Measurements from ENCODE around the gene PRODH2. TPM values are rescaled to one million over a fixed set of nuclear protein-coding genes. Genes with fewer than 3 reads are reported as not detected.

The PRODH2 gene
- total and polyA plus RNA-seq, 2 of the 13 experiments (the other 11 are each of a cell fraction or from before 2014, with no cell fraction given) = 86.7 to 118 TPM

DNA sequence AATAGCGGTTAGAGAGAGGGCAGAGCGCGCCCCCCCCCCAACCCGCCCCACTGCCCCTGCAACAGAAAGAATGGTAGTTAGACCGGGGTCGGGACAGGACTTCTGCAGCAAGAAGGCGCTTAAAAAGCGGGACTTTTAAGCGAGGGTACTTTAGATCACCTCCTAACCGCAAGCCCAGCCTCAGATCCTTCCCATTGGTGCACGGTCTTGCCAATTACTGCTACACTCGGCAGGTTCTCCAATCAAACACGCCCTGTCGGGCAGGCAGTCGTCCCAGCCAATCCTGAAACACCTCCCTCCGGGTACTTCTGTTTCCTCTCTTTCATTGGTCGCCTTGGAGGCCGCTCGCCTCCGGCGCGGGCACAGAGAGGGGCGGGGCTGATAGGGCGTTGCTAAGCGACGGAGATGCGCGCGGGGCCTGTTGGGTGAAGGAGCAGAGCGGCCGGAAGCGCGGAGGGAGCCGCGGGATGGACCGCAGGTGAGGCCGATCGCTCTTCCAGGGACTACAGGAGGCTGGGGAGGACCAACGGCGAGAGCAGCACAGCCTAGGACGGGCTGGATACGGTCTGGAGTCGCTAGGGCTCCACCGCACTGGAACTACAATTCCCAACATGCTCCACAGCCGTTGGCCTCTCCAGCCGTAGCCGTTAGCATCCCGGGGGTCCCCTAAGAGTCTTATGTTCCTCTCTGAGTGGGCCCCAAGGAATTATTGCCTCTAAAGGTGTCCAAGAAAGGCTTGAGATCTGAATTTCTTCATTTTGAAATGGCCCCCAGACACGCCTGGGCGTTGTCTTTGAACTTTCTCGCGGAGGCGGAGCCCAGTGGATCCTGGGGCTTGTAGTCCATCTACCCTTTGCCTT, 54.7 kb downstream of the PRODH2 start, which contains the start of gene PROSER3 (continued):
- TF ChIP-seq ISL2 (CRISPR knock-in tag; IDR thresholded peaks at IDR 0.05) (0 out of 2 replicates have a peak, but pooled peaks have one; percentile 37), ETV6 (CRISPR knock-in tag; conservative IDR thresholded peaks at IDR 0.05) (no peak), SNRNP70 (IDR thresholded peaks at IDR 0.05; ENCODE audit: low read depth, low read length) (no peak), DNMT3B (CRISPR knock-in tag; conservative IDR thresholded peaks at IDR 0.05) (no peak), AHR (CRISPR knock-in tag; IDR thresholded peaks at IDR 0.05) (peak; percentile 42; the same call in 1 of the 2 replicates), HOXA5 (CRISPR knock-in tag; IDR thresholded peaks at IDR 0.05) (peak; percentile 80; the same call in 1 of the 2 replicates), SUZ12 (IDR thresholded peaks at IDR 0.05; ENCODE audit: low read depth, low read length) (peak; percentile 40), LRRFIP1 (CRISPR knock-in tag; conservative IDR thresholded peaks at IDR 0.05) (no peak), GMEB1 (CRISPR knock-in tag; IDR thresholded peaks at IDR 0.05; ENCODE audit: borderline replicate concordance) (no peak)
- TF ChIP-seq, protein P1, sequence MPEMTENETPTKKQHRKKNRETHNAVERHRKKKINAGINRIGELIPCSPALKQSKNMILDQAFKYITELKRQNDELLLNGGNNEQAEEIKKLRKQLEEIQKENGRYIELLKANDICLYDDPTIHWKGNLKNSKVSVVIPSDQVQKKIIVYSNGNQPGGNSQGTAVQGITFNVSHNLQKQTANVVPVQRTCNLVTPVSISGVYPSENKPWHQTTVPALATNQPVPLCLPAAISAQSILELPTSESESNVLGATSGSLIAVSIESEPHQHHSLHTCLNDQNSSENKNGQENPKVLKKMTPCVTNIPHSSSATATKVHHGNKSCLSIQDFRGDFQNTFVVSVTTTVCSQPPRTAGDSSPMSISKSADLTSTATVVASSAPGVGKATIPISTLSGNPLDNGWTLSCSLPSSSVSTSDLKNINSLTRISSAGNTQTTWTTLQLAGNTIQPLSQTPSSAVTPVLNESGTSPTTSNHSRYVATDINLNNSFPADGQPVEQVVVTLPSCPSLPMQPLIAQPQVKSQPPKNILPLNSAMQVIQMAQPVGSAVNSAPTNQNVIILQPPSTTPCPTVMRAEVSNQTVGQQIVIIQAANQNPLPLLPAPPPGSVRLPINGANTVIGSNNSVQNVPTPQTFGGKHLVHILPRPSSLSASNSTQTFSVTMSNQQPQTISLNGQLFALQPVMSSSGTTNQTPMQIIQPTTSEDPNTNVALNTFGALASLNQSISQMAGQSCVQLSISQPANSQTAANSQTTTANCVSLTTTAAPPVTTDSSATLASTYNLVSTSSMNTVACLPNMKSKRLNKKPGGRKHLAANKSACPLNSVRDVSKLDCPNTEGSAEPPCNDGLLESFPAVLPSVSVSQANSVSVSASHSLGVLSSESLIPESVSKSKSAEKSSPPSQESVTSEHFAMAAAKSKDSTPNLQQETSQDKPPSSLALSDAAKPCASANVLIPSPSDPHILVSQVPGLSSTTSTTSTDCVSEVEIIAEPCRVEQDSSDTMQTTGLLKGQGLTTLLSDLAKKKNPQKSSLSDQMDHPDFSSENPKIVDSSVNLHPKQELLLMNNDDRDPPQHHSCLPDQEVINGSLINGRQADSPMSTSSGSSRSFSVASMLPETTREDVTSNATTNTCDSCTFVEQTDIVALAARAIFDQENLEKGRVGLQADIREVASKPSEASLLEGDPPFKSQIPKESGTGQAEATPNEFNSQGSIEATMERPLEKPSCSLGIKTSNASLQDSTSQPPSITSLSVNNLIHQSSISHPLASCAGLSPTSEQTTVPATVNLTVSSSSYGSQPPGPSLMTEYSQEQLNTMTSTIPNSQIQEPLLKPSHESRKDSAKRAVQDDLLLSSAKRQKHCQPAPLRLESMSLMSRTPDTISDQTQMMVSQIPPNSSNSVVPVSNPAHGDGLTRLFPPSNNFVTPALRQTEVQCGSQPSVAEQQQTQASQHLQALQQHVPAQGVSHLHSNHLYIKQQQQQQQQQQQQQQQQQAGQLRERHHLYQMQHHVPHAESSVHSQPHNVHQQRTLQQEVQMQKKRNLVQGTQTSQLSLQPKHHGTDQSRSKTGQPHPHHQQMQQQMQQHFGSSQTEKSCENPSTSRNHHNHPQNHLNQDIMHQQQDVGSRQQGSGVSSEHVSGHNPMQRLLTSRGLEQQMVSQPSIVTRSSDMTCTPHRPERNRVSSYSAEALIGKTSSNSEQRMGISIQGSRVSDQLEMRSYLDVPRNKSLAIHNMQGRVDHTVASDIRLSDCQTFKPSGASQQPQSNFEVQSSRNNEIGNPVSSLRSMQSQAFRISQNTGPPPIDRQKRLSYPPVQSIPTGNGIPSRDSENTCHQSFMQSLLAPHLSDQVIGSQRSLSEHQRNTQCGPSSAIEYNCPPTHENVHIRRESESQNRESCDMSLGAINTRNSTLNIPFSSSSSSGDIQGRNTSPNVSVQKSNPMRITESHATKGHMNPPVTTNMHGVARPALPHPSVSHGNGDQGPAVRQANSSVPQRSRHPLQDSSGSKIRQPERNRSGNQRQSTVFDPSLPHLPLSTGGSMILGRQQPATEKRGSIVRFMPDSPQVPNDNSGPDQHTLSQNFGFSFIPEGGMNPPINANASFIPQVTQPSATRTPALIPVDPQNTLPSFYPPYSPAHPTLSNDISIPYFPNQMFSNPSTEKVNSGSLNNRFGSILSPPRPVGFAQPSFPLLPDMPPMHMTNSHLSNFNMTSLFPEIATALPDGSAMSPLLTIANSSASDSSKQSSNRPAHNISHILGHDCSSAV (CRISPR knock-in tag; IDR thresholded peaks at IDR 0.05; ENCODE audit: borderline replicate concordance) = no peak
- TF ChIP-seq, protein P2, sequence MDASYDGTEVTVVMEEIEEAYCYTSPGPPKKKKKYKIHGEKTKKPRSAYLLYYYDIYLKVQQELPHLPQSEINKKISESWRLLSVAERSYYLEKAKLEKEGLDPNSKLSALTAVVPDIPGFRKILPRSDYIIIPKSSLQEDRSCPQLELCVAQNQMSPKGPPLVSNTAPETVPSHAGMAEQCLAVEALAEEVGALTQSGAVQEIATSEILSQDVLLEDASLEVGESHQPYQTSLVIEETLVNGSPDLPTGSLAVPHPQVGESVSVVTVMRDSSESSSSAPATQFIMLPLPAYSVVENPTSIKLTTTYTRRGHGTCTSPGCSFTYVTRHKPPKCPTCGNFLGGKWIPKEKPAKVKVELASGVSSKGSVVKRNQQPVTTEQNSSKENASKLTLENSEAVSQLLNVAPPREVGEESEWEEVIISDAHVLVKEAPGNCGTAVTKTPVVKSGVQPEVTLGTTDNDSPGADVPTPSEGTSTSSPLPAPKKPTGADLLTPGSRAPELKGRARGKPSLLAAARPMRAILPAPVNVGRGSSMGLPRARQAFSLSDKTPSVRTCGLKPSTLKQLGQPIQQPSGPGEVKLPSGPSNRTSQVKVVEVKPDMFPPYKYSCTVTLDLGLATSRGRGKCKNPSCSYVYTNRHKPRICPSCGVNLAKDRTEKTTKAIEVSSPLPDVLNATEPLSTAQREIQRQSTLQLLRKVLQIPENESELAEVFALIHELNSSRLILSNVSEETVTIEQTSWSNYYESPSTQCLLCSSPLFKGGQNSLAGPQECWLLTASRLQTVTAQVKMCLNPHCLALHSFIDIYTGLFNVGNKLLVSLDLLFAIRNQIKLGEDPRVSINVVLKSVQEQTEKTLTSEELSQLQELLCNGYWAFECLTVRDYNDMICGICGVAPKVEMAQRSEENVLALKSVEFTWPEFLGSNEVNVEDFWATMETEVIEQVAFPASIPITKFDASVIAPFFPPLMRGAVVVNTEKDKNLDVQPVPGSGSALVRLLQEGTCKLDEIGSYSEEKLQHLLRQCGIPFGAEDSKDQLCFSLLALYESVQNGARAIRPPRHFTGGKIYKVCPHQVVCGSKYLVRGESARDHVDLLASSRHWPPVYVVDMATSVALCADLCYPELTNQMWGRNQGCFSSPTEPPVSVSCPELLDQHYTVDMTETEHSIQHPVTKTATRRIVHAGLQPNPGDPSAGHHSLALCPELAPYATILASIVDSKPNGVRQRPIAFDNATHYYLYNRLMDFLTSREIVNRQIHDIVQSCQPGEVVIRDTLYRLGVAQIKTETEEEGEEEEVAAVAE (CRISPR knock-in tag; IDR thresholded peaks at IDR 0.05; ENCODE audit: borderline replicate concordance) = peak; percentile 87; the same call in 1 of the 2 replicates
